Loucy (cell line): ENCODE measurements around the gene STAP1.

Experiments
- H2AFZ ChIP-seq: fragments of 200-600 bp; sonication (generic); 2 replicates; pipeline ENCODE4 v1.6.0; 2016; ENCODE audit warnings: antibody characterized with exemption, mild to moderate bottlenecking, low read length, moderate library complexity
- H3F3A ChIP-seq: fragments of 200-600 bp; 2 replicates; pipeline ENCODE4 v1.6.0; 2016; ENCODE audit warnings: antibody characterized with exemption, low read depth, mild to moderate bottlenecking
- H3K27me3 ChIP-seq: fragments of 200-600 bp; sonication (generic); 2 replicates; pipeline ENCODE4 v1.6.1; 2014; ENCODE audit warnings: low read length, mild to moderate bottlenecking; ENCODE audit not compliant: insufficient read depth, poor library complexity, severe bottlenecking
- H3K36me3 ChIP-seq: fragments of 200-600 bp; sonication (generic); 2 replicates; pipeline ENCODE4 v1.6.1; 2016; ENCODE audit warnings: low read length; ENCODE audit not compliant: insufficient read depth
- H3K4me1 ChIP-seq: fragments of 200-600 bp; sonication (generic); 2 replicates; pipeline ENCODE4 v1.5.1; 2014; ENCODE audit warnings: low read length, mild to moderate bottlenecking; ENCODE audit not compliant: insufficient read depth, poor library complexity, severe bottlenecking
- H3K4me2 ChIP-seq: fragments of 200-600 bp; sonication (generic); 2 replicates; pipeline ENCODE4 v1.6.0; 2014; ENCODE audit warnings: antibody characterized with exemption, low read length, low read depth, mild to moderate bottlenecking; ENCODE audit not compliant: poor library complexity, severe bottlenecking
- H3K4me3 ChIP-seq: fragments of 200-600 bp; sonication (generic); 2 replicates; pipeline ENCODE4 v1.5.1; 2014; ENCODE audit warnings: low read length, mild to moderate bottlenecking, mixed read lengths; ENCODE audit not compliant: poor library complexity, severe bottlenecking
- H3K79me2 ChIP-seq: fragments of 200-600 bp; sonication (generic); 2 replicates; pipeline ENCODE4 v1.6.1; 2014; ENCODE audit warnings: low read length; ENCODE audit not compliant: insufficient read depth
- H3K9ac ChIP-seq: fragments of 200-600 bp; sonication (generic); 2 replicates; pipeline ENCODE4 v1.6.0; 2014; ENCODE audit warnings: mild to moderate bottlenecking, low read depth, low read length, moderate library complexity; ENCODE audit not compliant: poor library complexity, severe bottlenecking
- H3K9me2 ChIP-seq: fragments of 200-600 bp; sonication (generic); replicated peaks from 2 replicates; pipeline ENCODE4 v1.6.1; 2016; ENCODE audit warnings: low read depth, low read length, mixed read lengths
- H3K9me3 ChIP-seq: fragments of 200-600 bp; sonication (generic); 2 replicates; pipeline ENCODE4 v1.6.1; 2014; ENCODE audit warnings: mild to moderate bottlenecking, antibody characterized with exemption, low read length, low read depth; ENCODE audit not compliant: insufficient read depth
- H4K20me1 ChIP-seq: fragments of 200-600 bp; sonication (generic); 2 replicates; pipeline ENCODE4 v1.6.0; 2014; ENCODE audit warnings: antibody characterized with exemption, low read length, mild to moderate bottlenecking; ENCODE audit not compliant: insufficient read depth, poor library complexity, severe bottlenecking
- EZH2phosphoT487 ChIP-seq: fragments of 200-600 bp; IDR thresholded peaks from 2 replicates; pipeline ENCODE4 v1.6.1; 2018; ENCODE audit warnings: antibody characterized with exemption, mild to moderate bottlenecking, moderate library complexity, borderline replicate concordance
- TF ChIP-seq, protein P1 (sequence below): fragments of 200-600 bp; sonication (generic); conservative IDR thresholded peaks from 2 replicates; pipeline ENCODE4 v1.5.1; 2014; ENCODE audit warnings: mild to moderate bottlenecking, antibody characterized with exemption, low read length

The STAP1 gene

GRCh38 chr4:67546004-67546356, 12.5 kb upstream of the STAP1 start:
- Histone ChIP-seq H3K4me2 (peak overlapping the region; percentile 77), H3F3A (peaks cover 5% of the 10 kb centered on the region; the same call in 1 of the 2 replicates), H3K36me3 (peaks cover 4% of the 10 kb centered on the region; the same call in 1 of the 2 replicates), H2AFZ (peak overlapping the region; percentile 79), H3K9me3 (no peaks in the 10 kb centered on the region), H4K20me1 (peaks cover 36% of the 10 kb centered on the region), H3K79me2 (peaks cover 42% of the 10 kb centered on the region), H3K9me2 (no peaks in the 10 kb centered on the region), H3K4me1 (peaks cover 42% of the 10 kb centered on the region), H3K27me3 (no peaks in the 10 kb centered on the region), H3K9ac (peak overlapping the region; percentile 89), H3K4me3 (peak overlapping the region; percentile 82)
- TF ChIP-seq, protein P1, sequence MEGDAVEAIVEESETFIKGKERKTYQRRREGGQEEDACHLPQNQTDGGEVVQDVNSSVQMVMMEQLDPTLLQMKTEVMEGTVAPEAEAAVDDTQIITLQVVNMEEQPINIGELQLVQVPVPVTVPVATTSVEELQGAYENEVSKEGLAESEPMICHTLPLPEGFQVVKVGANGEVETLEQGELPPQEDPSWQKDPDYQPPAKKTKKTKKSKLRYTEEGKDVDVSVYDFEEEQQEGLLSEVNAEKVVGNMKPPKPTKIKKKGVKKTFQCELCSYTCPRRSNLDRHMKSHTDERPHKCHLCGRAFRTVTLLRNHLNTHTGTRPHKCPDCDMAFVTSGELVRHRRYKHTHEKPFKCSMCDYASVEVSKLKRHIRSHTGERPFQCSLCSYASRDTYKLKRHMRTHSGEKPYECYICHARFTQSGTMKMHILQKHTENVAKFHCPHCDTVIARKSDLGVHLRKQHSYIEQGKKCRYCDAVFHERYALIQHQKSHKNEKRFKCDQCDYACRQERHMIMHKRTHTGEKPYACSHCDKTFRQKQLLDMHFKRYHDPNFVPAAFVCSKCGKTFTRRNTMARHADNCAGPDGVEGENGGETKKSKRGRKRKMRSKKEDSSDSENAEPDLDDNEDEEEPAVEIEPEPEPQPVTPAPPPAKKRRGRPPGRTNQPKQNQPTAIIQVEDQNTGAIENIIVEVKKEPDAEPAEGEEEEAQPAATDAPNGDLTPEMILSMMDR: no peak
- no peak for TF ChIP-seq EZH2phosphoT487

DNA sequence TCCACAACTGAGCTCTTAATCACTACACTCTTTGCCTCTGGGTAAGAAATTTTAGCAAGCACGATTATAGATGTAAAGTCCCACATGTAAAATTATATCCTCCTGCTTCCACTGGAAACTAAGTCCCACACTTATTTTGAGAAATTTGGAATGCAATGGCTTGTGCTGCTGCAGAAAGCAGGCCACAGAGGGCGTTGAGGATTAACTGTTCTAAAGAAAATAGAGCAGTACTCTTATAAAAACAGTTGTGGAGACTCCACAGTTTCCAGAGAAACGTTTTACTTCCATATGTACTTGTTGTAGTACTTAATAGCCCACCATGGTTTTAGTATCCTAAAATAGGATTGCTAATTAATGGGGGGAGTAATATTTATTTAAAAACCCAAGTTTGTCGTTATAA, 11.6 kb upstream of the STAP1 start:
- H3K36me3 ChIP-seq: no peaks in the 10 kb centered on the region
- TF ChIP-seq, protein P1: no peak; the same call in 1 of the 2 replicates
- no peak for TF ChIP-seq EZH2phosphoT487
- H2AFZ ChIP-seq: no peak overlapping the region
- H3K9me2 ChIP-seq: no peaks in the 10 kb centered on the region
- H3K4me2 ChIP-seq: peak overlapping the region; percentile 77
- H3K9ac ChIP-seq: peak overlapping the region; percentile 89
- H3K4me1 ChIP-seq: peaks cover 41% of the 10 kb centered on the region
- no peaks in the 10 kb centered on the region for H3K9me3 ChIP-seq
- H3K4me3 ChIP-seq: no peak overlapping the region
- peaks cover 5% of the 10 kb centered on the region; the same call in 1 of the 2 replicates for H3F3A ChIP-seq
- H4K20me1 ChIP-seq: peaks cover 26% of the 10 kb centered on the region
- H3K27me3 ChIP-seq: no peaks in the 10 kb centered on the region
- H3K79me2 ChIP-seq: peaks cover 32% of the 10 kb centered on the region

- Histone ChIP-seq H3K9ac (no peak overlapping the region), H3K36me3 (no peaks in the 10 kb centered on the region), H3F3A (peaks cover 5% of the 10 kb centered on the region; the same call in 1 of the 2 replicates), H3K4me2 (no peak overlapping the region), H3K4me1 (peaks cover 29% of the 10 kb centered on the region), H3K79me2 (peaks cover 10% of the 10 kb centered on the region), H3K27me3 (no peaks in the 10 kb centered on the region), H3K4me3 (no peak overlapping the region), H2AFZ (no peak overlapping the region; the same call in 1 of the 2 replicates), H3K9me2 (no peaks in the 10 kb centered on the region), H3K9me3 (no peaks in the 10 kb centered on the region), H4K20me1 (peaks cover 5% of the 10 kb centered on the region)
- TF ChIP-seq, protein P1: peak; percentile 78
- no peak for TF ChIP-seq EZH2phosphoT487
Measured at GRCh38 chr4:67549123-67549522, 9.4 kb upstream of the STAP1 start.
